SHP77 treated with DMSO at 0.1 percent for 48 hours (cell line): Measurements from ENCODE around the gene NPDC1.

Source experiments
- DNase-seq: peaks from one replicate; lab custom pipeline; 2025; lab: John Stamatoyannopoulos, UW

Gene NPDC1

GRCh38 chr9:137056739-137057415 is 10.9 kb upstream of the NPDC1 start:
- no peak for DNase-seq

- no peak for DNase-seq
Measured at GRCh38 chr9:137055385-137056364, 9.7 kb upstream of the NPDC1 start.

GRCh38 chr9:137054932-137055384 is 9.0 kb upstream of the NPDC1 start:
- no peak for DNase-seq

- DNase-seq: no peak
Measured at GRCh38 chr9:137053944-137054931, 8.3 kb upstream of the NPDC1 start, which contains the start of gene ENTPD2. ENTPD2 (minus strand) TSS chr9:137054061; CDS start chr9:137053997, 64 bp downstream.

GRCh38 chr9:137052998-137053943 is 7.3 kb upstream of the NPDC1 start:
- DNase-seq: no peak

GRCh38 chr9:137052293-137052692 is 6.3 kb upstream of the NPDC1 start:
- no peak for DNase-seq

GRCh38 chr9:137051145-137051724 is 5.3 kb upstream of the NPDC1 start:
- no peak for DNase-seq

- DNase-seq: no peak
Measured at GRCh38 chr9:137050570-137050969, 4.6 kb upstream of the NPDC1 start.

GRCh38 chr9:137049544-137050449 is 3.8 kb upstream of the NPDC1 start:
- DNase-seq: peak; percentile 37

- no peak for DNase-seq
Measured at GRCh38 chr9:137048655-137049543, 2.9 kb upstream of the NPDC1 start.

- no peak for DNase-seq
Measured at GRCh38 chr9:137045294-137046087, 486 bp downstream of the NPDC1 start.

GRCh38 chr9:137044502-137045177 is 1.3 kb downstream of the NPDC1 start:
- DNase-seq: no peak

GRCh38 chr9:137044037-137044436 is 1.9 kb downstream of the NPDC1 start:
- DNase-seq: no peak

GRCh38 chr9:137042751-137043727 is 2.9 kb downstream of the NPDC1 start:
- no peak for DNase-seq

- DNase-seq: no peak
Measured at GRCh38 chr9:137041124-137041523, 4.9 kb downstream of the NPDC1 start.
